Stimulated activated naive B cell treated with anti-CD40 and anti-IgM and Interleukin-4, amounts not matched to agents 10 μg/mL and 1 μg/mL and 100 μg/mL, for 72 hours (primary cell): ENCODE data around the gene FCHO1.
"Not testable (repeated sequence)": the region's sequence is repeated elsewhere in the genome, so short reads cannot be mapped to it uniquely, and the experiment has no call there.

Source experiments
- ATAC-seq, 2 donors: fragments of 150-1000 bp; cut with Tn5 transposase; replicated peaks; 2 replicates each; pipeline ENCODE4 v1.10.0; 2021; ENCODE audit warnings: moderate library complexity in 1 of 2
- DNase-seq: peaks from one replicate; pipeline ENCODE4 v3.0.0; 2021
- H3K27ac Mint-ChIP-seq: one replicate; pipeline ENCODE4 v1.8.0; 2022; ENCODE audit warnings: mild to moderate bottlenecking, mixed read lengths
- H3K27me3 Mint-ChIP-seq, 2 donors: one replicate each; pipeline ENCODE4 v1.8.0; 2022; ENCODE audit warnings: mixed read lengths in 2 of 2
- H3K36me3 Mint-ChIP-seq, 2 donors: one replicate each; pipeline ENCODE4 v1.8.0; 2022; ENCODE audit warnings: mixed read lengths in 2 of 2, mild to moderate bottlenecking in 1 of 2
- H3K4me1 Mint-ChIP-seq, 2 donors: one replicate each; pipeline ENCODE4 v1.8.0; 2022; ENCODE audit warnings: mixed read lengths in 2 of 2, mild to moderate bottlenecking in 1 of 2
- H3K4me3 Mint-ChIP-seq, 2 donors: one replicate each; pipeline ENCODE4 v1.8.0; 2022; ENCODE audit warnings: mild to moderate bottlenecking in 2 of 2, mixed read lengths in 2 of 2, moderate library complexity in 1 of 2
- H3K9me3 Mint-ChIP-seq, 2 donors: one replicate each; pipeline ENCODE4 v1.8.0; 2022; ENCODE audit warnings: mixed read lengths in 2 of 2, mild to moderate bottlenecking in 1 of 2

Gene FCHO1

DNA sequence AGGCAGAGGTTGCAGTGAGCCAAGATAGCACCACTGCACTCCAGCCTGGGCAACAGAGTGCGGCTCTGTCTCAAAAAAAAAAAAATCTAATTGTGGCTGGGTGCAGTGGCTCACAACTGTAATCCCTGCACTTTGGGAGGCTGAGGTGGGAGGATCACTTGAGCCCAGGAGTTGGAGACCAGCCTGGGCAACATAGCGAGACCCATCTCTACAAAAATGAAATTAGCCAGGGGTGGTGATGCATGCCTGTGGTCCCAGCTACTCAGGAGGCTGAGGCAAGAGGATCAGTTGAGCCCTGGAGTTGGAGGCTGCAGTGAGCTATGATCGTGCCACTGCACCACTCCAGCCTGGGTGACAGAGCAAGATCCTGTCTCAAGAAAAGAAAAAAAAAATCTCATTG lies 47.3 kb downstream of the FCHO1 start:
- H3K4me3 Mint-ChIP-seq, H3K27ac Mint-ChIP-seq, H3K9me3 Mint-ChIP-seq, DNase-seq, H3K36me3 Mint-ChIP-seq, ATAC-seq: not testable (repeated sequence)
- H3K4me1 Mint-ChIP-seq = peaks cover 14 to 35% of the 10 kb centered on the region in 2 donors
- peaks cover 16 to 47% of the 10 kb centered on the region in 2 donors for H3K27me3 Mint-ChIP-seq

DNA sequence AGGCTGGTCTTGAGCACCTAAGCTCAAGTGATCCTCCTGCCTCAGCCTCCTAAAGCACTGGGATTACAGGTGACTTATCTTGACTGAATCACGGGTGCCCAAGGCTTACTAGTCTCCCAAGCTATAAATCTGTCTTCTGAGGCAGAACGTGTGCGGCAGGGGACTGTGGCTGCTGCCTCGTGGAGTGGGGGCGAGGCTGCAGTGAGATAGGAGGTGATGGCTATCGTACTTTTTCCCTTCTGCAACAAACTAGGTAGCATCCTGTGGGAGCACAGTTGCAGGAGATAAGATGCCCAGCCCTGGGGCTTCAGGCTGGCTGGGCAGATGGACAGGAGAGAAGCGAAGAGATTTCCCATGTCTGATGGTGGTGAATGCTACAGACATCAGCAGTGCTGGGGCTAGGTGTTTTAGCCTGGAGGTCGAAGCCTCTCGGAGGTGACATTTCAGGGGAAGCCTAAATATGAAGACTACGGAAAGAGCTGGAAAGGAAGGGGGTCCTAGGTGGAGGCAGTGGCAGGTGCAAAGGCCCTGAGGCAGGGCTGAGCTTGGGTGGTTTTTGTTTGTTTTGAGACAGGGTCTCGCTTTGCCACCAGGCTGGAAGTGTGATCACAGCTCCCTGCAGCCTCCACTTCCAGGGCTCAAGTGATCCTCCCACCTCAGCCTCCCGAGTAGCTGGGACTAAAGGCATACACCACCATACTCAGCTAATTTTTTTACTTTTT lies 51.0 kb downstream of the FCHO1 start:
- DNase-seq = no peak
- no peak for ATAC-seq
- H3K36me3 Mint-ChIP-seq = no peaks in the 10 kb centered on the region
- H3K4me1 Mint-ChIP-seq = peaks cover 14% of the 10 kb centered on the region in 2 donors
- H3K27me3 Mint-ChIP-seq = peaks cover 3 to 26% of the 10 kb centered on the region in 2 donors
- no peak overlapping the region for H3K4me3 Mint-ChIP-seq
- no peaks in the 10 kb centered on the region for H3K9me3 Mint-ChIP-seq
- H3K27ac Mint-ChIP-seq = no peak overlapping the region

DNA sequence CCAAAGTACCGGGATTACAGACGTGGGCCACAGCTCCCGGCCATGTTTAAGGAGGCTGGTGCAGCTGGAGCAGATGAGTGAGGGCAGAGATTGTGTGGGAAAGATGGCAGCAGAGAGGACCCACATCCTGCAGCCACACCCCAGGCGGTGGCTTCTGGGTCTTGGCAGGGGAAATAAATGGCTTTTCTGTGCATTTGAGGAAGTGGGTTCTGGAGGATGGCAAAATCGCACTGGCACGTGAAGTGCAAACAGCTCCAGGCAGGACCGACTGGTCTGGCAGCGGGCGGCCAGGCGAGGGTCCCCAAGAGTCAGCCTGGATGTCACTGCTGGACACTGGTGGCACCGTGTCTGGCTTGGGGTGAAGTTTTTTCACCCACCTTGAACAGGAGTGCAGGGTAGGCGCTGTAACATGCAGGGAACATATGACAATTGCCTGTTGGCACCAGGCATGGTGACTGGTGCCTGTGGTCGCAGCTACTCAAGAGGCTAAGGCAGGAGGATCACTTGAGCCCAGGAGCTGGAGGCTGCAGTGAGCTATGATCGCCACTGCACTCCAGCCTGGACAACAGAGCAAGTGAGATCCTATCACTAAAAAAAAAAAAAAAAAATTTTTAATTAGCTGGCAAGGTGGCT lies 52.1 kb downstream of the FCHO1 start:
- ATAC-seq (peak; percentile 66 to 73), DNase-seq (no peak)
- no peaks in the 10 kb centered on the region for H3K36me3 Mint-ChIP-seq
- H3K4me3 Mint-ChIP-seq = no peak overlapping the region
- no peak overlapping the region for H3K27ac Mint-ChIP-seq
- H3K4me1 Mint-ChIP-seq = peaks cover 14 to 16% of the 10 kb centered on the region in 2 donors
- H3K9me3 Mint-ChIP-seq = no peaks in the 10 kb centered on the region
- peaks cover 10 to 23% of the 10 kb centered on the region in 2 donors for H3K27me3 Mint-ChIP-seq

DNA sequence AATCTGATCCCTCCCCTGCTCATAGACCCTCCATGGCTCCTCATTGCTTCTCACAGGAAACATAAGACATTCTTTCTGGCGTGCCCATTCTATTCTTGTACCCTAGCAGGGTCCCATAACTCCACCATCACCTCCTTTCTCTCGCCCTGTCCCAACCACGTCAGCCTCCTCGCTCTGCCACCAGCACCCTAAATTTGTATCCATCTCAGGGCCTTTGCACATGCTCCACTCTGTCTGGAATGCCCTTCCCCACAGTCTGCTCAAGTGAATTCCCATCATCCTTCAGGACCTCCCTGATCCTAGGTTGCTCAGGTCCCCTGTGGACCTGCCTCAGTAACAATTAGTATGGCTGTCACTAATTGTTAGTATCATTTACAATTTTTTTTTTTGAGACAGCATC lies 54.1 kb downstream of the FCHO1 start:
- Mint-ChIP-seq H3K27me3 (peaks cover 11 to 32% of the 10 kb centered on the region in 2 donors), H3K4me3 (no peak overlapping the region), H3K4me1 (peaks cover 14 to 16% of the 10 kb centered on the region in 2 donors), H3K27ac (no peak overlapping the region), H3K9me3 (no peaks in the 10 kb centered on the region), H3K36me3 (peaks cover 0 to 1% of the 10 kb centered on the region in 2 donors)
- ATAC-seq (no peak), DNase-seq (no peak)

DNA sequence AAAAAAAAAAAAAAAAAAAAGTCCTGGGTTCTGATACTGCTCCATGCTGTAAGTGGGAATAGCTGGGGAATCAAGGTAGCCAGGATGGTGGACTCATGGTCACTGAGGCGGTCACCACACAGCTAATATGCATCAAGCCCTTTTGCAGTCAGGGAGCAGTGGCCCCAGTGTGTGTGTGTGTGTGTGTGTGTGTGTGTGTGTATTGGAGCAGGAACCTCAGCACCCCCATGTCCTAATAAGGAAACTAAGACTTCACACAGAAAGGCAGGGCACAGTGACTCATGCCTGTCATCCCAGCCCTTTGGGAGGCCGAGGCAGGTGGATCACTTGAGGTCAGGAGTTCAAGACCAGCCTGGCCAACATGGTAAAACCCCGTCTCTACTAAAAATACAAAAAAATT lies 55.7 kb downstream of the FCHO1 start:
- Mint-ChIP-seq H3K27me3 (peaks cover 11 to 35% of the 10 kb centered on the region in 2 donors), H3K4me1 (peaks cover 14 to 16% of the 10 kb centered on the region in 2 donors), H3K36me3 (peaks cover 0 to 1% of the 10 kb centered on the region in 2 donors), H3K9me3 (no peaks in the 10 kb centered on the region), H3K27ac (peak overlapping the region; percentile 90), H3K4me3 (no peak overlapping the region)
- DNase-seq = no peak
- ATAC-seq = peak in 1 of 2 donors; percentile 31

DNA sequence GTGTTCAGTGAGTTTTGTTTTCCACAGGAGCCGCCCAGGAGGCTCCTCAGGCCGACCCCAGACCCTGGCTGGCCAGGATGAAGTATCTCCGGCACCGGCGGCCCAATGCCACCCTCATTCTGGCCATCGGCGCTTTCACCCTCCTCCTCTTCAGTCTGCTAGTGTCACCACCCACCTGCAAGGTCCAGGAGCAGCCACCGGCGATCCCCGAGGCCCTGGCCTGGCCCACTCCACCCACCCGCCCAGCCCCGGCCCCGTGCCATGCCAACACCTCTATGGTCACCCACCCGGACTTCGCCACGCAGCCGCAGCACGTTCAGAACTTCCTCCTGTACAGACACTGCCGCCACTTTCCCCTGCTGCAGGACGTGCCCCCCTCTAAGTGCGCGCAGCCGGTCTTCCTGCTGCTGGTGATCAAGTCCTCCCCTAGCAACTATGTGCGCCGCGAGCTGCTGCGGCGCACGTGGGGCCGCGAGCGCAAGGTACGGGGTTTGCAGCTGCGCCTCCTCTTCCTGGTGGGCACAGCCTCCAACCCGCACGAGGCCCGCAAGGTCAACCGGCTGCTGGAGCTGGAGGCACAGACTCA lies 56.5 kb downstream of the FCHO1 start:
- DNase-seq (no peak), ATAC-seq (peak in 1 of 2 donors; percentile 35)
- Mint-ChIP-seq H3K9me3 (no peaks in the 10 kb centered on the region), H3K4me3 (peak overlapping the region in 1 of 2 donors; percentile 52), H3K36me3 (peaks cover 0 to 1% of the 10 kb centered on the region in 2 donors), H3K4me1 (peaks cover 8 to 12% of the 10 kb centered on the region in 2 donors), H3K27me3 (peaks cover 11 to 37% of the 10 kb centered on the region in 2 donors), H3K27ac (no peak overlapping the region)

DNA sequence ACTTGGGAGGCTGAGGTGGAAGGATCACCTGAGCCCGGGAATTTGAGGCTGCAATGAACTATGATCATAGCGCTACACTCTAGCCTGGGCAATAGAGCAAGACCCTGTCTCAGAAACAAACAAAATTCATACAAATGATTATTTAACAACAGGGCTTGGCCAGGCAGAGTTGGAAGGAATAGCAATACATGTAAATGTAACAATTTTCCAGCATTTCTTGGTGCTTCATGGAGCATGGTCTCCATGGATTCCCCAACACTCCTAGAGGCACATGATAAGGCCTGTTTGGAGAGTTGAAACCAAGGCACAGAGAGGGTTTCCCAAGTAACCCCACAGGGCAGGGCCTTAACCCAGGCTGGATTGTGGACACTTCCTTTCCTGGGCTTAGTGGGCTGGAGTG lies 59.8 kb downstream of the FCHO1 start:
- Mint-ChIP-seq H3K27me3 (peaks cover 11 to 37% of the 10 kb centered on the region in 2 donors), H3K4me1 (peaks cover 0 to 5% of the 10 kb centered on the region in 2 donors), H3K9me3 (no peaks in the 10 kb centered on the region), H3K36me3 (peaks cover under 1 to 1% of the 10 kb centered on the region in 2 donors), H3K4me3 (no peak overlapping the region), H3K27ac (no peak overlapping the region)
- DNase-seq = no peak
- no peak for ATAC-seq

DNA sequence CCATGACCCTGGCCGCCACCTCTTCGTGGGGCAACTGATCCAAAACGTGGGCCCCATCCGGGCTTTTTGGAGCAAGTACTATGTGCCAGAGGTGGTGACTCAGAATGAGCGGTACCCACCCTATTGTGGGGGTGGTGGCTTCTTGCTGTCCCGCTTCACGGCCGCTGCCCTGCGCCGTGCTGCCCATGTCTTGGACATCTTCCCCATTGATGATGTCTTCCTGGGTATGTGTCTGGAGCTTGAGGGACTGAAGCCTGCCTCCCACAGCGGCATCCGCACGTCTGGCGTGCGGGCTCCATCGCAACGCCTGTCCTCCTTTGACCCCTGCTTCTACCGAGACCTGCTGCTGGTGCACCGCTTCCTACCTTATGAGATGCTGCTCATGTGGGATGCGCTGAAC lies 60.4 kb downstream of the FCHO1 start:
- Mint-ChIP-seq H3K4me1 (peaks cover 0 to 5% of the 10 kb centered on the region in 2 donors), H3K36me3 (peaks cover 4 to 5% of the 10 kb centered on the region in 2 donors), H3K9me3 (no peaks in the 10 kb centered on the region), H3K27ac (no peak overlapping the region), H3K4me3 (no peak overlapping the region), H3K27me3 (peaks cover 11 to 32% of the 10 kb centered on the region in 2 donors)
- ATAC-seq = no peak
- no peak for DNase-seq

DNA sequence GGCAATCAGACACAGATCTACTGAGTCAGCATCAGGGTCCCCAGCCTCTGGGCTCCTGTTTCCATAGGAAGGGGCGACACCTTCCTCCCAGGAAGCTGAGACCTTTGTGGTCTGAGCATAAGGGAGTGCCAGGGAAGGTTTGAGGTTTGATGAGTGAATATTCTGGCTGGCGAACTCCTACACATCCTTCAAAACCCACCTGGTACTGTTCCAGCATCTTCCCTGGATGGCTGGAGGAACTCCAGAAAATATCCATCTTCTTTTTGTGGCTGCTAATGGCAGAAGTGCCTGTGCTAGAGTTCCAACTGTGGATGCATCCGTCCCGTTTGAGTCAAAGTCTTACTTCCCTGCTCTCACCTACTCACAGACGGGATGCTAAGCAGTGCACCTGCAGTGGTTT lies 60.8 kb downstream of the FCHO1 start:
- no peak for ATAC-seq
- H3K27me3 Mint-ChIP-seq = peaks cover 10 to 30% of the 10 kb centered on the region in 2 donors
- H3K9me3 Mint-ChIP-seq = no peaks in the 10 kb centered on the region
- peaks cover 0 to 4% of the 10 kb centered on the region in 2 donors for H3K4me1 Mint-ChIP-seq
- H3K27ac Mint-ChIP-seq = no peak overlapping the region
- no peak overlapping the region for H3K4me3 Mint-ChIP-seq
- DNase-seq = no peak
- peaks cover 4 to 5% of the 10 kb centered on the region in 2 donors for H3K36me3 Mint-ChIP-seq

DNA sequence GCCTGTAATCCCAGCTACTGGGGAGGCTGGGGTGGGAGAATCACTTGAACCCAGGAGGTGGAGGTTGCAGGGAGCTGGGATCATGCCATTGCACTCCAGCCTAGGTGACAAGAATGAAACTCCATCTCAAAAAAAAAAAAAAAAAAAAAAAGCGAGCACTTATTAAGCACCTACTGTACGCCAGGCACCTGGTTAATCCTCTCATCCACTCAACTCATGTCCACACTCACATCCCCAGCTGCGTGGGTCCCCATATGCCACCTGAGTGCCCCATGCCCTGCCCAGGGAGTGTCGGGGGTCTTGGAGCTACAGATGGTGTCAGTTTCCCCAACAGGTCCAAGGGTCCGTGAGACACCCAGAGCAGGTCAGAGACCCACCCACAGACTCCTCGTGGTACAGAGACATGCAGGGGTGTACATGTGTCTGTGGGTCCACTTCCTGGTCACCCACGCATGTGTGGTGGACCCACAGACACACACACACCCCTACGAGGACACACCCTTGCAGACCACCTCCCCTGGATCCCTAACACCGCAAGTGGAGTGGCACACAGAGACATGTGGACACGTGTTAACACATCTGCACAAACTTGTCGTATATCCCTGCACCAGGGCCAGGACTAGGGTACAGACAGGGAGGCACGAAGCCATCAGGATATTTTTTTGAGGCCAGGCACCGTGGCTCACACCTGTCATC lies 66.5 kb downstream of the FCHO1 start:
- Mint-ChIP-seq H3K27me3 (no peaks in the 10 kb centered on the region), H3K4me1 (no peaks in the 10 kb centered on the region)

DNA sequence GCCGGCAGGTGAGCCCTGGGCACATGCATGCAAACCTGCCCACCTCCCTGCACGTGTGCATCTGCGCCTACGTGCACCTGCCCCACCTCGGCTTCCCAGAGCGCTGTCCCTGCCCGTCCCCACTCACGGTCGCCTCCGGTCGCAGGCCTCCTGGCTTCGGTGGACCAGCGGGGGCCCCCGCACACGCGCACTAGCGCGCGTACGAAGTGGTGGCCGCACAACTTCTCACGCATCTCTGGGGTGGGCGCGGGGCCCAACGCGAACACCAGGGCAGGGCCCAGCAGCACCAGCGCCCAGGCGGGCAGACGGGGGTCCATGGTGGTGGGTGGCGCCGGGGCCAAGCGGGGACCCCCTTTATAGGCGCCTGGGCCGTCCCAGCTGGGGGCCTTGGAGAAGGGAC lies 69.9 kb downstream of the FCHO1 start, which contains the start of gene INSL3:
INSL3 (minus strand) TSS at position 330 of the 400 bp plus-strand sequence; CDS start at position 317, 13 bp downstream.
- Mint-ChIP-seq H3K4me3 (no peak within 1 kb of the TSS), H3K4me1 (peaks cover 0 to 6% of the 10 kb centered on the region in 2 donors), H3K27ac (no peak within 1 kb of the TSS), H3K36me3 (peaks cover 14 to 18% of the 10 kb centered on the region in 2 donors), H3K27me3 (no peaks in the 10 kb centered on the region), H3K9me3 (no peaks in the 10 kb centered on the region)
- ATAC-seq = no peak
- no peak for DNase-seq

More for the DNA sequence above, 66.5 kb downstream of the FCHO1 start:
- Mint-ChIP-seq H3K9me3 (no peaks in the 10 kb centered on the region), H3K4me3 (no peak overlapping the region), H3K36me3 (peaks cover 3 to 4% of the 10 kb centered on the region in 2 donors), H3K27ac (no peak overlapping the region)
- ATAC-seq (no peak), DNase-seq (no peak)

DNA sequence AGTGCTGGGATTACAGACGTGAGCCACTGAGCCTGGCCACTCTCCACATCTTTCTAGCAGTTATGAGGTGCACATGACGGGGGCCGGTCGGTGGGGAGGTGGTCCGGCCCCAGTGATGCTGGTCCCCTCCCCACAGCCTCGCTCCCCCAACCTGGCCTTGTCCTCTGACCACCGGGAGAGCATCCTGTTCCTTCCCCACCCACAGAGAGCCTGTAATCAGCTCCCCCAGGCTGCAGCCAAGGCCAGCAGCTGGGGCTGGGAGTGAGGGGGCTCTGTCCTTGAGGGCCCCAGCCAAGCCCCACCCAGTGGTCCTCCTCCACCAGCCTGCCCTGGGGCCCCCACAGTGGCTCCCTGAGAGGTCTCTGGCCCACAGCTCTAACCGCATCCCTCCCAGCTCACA lies 73.1 kb downstream of the FCHO1 start:
- ATAC-seq = peak; percentile 22 to 28
- Mint-ChIP-seq H3K27me3 (no peaks in the 10 kb centered on the region), H3K36me3 (peaks cover 26 to 32% of the 10 kb centered on the region in 2 donors), H3K4me1 (peaks cover 4 to 6% of the 10 kb centered on the region in 2 donors), H3K27ac (peak overlapping the region; percentile 59), H3K4me3 (no peak overlapping the region), H3K9me3 (no peaks in the 10 kb centered on the region)
- no peak for DNase-seq

DNA sequence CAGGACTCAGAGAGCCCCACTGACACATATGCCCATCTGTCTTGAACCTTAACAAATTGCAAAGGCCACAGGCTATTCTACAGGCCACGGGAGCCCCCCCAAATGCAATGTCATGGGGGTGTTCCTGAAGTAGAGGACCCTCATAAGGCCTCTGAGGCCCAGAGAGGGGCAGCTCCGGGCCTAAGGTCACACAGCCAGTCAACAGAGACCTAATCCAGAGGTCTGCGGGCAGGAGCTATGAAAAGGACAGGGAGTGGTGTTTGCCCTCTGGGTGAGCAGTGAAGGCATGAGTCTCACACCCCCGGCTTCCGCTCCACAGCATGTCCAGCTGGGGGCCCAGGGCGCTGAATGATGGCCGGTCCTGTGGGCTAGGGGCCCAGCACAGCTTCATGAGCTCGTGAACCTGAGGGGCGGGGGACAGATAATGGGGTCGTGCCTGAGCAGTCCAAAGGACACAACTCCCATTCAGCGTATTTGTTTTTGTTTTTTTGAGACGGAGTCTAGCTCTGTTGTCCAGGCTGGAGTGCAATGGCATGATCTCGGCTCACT lies 75.3 kb downstream of the FCHO1 start:
- Mint-ChIP-seq H3K4me1 (peaks cover 4 to 10% of the 10 kb centered on the region in 2 donors), H3K27me3 (no peaks in the 10 kb centered on the region), H3K9me3 (peaks cover 0 to 2% of the 10 kb centered on the region in 2 donors), H3K36me3 (peaks cover 43 to 54% of the 10 kb centered on the region in 2 donors), H3K27ac (no peak overlapping the region), H3K4me3 (no peak overlapping the region)
- ATAC-seq = no peak
- DNase-seq = no peak
